Retinal pigment epithelial cell (primary cell): Measurements from ENCODE around the gene GCA.

Experiments
- DNase-seq: peaks from one replicate; pipeline ENCODE4 v3.0.0-alpha.2; 2010; ENCODE audit warnings: low read depth
- H3K4me3 ChIP-seq: 2 replicates; pipeline ENCODE4 v1.5.1; 2011; ENCODE audit warnings: mild to moderate bottlenecking, low read length, control low read depth, moderate library complexity
- TF ChIP-seq, protein P1 (sequence below): conservative IDR thresholded peaks from 2 replicates; pipeline ENCODE4 v1.5.1; 2011; ENCODE audit warnings: low read depth, low read length, control low read depth, inconsistent platforms

Gene GCA

DNA sequence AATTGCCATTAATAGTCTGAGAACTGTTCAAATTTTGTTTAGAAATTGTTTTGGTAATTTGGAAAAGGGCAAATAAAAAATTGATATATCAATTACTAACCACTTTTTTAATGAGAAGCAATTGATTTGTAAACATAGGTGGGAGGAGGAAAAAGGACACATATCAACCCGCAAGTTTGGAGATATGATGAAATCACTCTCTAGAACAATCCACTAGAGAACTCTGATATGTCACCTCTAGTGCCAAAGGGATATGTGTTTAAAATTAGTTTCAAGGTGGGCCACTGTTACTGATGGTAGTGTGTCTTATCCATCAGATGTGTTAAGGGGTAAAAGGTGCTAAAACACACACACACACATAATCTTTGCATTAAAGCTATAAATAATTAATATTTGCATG, 42.1 kb upstream of the GCA start:
- DNase-seq: no peak
- TF ChIP-seq, protein P1, sequence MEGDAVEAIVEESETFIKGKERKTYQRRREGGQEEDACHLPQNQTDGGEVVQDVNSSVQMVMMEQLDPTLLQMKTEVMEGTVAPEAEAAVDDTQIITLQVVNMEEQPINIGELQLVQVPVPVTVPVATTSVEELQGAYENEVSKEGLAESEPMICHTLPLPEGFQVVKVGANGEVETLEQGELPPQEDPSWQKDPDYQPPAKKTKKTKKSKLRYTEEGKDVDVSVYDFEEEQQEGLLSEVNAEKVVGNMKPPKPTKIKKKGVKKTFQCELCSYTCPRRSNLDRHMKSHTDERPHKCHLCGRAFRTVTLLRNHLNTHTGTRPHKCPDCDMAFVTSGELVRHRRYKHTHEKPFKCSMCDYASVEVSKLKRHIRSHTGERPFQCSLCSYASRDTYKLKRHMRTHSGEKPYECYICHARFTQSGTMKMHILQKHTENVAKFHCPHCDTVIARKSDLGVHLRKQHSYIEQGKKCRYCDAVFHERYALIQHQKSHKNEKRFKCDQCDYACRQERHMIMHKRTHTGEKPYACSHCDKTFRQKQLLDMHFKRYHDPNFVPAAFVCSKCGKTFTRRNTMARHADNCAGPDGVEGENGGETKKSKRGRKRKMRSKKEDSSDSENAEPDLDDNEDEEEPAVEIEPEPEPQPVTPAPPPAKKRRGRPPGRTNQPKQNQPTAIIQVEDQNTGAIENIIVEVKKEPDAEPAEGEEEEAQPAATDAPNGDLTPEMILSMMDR: no peak
- no peak overlapping the region for H3K4me3 ChIP-seq

DNA sequence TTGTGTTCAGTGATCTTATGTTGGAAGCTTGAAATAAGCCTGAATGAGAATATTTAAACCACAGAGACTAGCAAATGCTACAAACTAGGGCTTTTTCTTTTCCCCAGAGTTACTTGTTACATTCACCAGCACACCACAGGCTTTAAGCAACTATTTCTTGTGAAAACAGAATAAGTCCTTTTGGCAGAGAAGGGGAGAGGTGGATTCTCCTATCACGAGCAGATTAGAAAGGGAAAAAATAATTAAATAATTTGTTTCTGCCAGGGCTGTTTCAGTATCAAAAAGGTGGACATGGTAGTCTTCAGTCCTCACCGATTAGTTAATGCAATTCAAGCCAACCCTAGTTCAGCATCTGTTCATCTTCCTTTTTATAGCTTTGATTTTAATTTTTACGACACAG, 38.0 kb upstream of the GCA start:
- no peak for DNase-seq
- TF ChIP-seq, protein P1: no peak
- H3K4me3 ChIP-seq: no peak overlapping the region

DNA sequence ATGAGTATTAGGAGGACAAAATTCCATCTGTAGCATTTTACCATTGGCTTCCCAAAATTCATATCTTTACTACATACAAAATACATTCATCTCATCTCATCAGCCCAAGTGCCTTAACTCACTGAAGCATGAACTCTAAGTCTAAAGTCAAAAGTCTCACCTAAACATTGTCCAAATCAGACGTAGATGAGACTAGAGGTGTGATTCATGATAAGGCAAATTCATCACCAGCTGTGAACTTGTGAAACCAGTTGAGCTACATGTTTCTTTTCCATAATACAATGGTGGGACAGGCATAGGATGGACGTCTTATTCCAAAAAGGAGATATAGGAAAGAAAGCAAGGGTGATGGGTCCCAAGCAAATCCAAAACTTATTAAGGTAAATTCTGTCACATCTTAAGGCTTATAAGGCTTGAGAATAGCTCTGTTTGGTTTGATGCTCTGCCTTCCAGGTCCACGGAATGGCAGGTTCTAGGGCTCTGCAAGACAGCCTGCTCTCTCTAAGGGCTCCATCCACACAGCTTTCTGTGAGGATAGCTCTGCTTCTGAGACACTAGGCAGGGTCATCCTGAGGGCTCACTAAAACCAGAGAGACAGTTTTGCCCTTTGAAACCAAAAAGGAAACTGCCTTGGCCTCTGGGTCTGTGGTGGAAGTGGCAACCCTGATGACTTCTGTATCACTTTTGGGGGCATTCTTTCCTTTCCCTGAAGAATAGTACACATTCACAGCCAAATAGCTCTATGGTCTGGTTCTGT, 35.0 kb upstream of the GCA start:
- no peak for DNase-seq
- no peak overlapping the region for H3K4me3 ChIP-seq
- TF ChIP-seq, protein P1: no peak

DNA sequence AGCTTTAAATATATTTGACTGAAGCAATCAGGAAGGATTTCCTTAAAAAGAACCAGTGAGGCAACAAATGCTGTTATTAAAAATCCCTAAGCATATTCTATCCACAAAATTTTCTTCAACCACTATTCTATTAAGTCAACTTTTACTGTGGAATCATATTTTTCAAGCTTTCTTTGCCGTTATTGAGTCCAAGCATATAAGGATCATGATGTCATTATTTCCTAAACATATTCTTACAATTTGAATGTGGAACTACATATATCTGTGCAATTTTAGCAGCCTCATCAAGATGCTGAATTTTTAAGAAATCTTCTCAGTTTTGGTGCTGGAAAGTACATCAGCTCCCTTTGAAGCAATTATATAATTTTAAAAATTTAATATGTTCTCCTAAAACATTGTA, 31.1 kb upstream of the GCA start:
- no peak overlapping the region for H3K4me3 ChIP-seq
- TF ChIP-seq, protein P1: no peak
- DNase-seq: no peak

DNA sequence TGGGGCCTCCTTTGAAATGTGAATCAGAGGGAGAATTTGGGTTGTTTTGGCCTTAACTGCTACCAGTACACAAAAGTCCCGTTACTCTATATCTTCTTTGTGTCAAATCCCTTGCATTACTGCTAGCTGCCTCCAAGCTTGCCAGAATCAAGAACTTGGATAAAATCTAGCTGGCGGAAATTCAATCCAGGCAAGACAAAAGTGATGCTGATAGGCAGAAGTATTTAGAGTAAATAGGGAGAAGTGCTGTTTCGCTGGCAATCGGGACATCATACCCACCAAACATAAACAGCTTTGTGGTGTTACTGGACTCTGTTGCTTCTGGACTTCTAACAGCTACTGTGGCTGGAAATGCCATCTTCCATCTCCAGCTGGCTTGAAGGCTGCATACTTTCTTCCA, 28.0 kb upstream of the GCA start:
- H3K4me3 ChIP-seq: no peak overlapping the region
- DNase-seq: no peak
- TF ChIP-seq, protein P1: no peak

DNA sequence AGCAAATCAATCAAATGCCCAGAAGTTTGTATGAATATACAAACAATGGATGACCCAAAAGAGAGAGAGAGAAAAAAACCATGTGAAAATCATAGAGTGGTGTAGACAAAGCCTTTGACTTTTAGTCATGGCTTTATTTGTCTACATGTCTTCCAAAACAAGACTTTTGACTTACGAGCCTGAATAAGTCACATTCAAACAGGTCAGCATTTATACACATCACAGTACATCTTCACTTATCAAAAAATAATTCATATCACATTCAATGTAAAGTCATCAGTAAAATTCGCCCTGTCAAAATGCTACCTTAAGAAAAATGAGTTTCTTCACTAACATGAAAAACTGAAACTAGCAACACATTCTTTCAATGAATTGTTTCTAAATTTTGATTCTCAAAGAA, 27.3 kb upstream of the GCA start:
- DNase-seq: no peak
- H3K4me3 ChIP-seq: no peak overlapping the region
- TF ChIP-seq, protein P1: no peak

DNA sequence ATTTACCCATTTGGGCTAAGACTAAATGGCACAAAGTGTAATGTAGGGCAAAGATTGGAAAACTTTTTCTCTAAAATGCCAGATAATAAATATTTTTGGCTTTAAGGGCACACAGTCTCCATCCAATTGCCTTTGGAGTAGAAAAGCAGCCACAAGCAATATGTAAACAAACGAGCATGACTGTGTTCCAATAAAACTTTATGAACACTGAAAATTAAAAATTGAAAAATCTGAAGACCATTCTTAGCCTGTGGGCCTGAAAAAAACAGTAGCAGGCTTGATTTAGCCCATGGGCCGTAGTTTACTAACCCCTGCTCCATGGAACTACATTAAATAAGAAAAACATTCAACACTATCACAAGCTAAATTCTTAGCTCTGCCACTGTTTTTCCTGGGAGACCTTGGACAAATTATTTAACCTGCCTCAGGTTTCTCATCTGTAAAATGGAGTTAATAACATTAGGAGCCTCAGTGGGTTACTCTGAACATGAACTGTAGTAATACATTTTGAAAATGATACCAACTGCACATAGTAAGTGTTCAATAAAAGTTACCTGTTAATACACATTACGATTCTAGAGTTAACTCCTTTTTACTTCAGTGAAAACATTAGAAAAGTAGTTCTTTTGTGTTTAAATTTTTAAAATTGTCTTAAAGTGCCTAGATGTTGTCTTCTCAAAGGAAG, 26.7 kb upstream of the GCA start:
- H3K4me3 ChIP-seq: no peak overlapping the region
- TF ChIP-seq, protein P1: no peak
- no peak for DNase-seq
